OCI-LY1 (cell line): ENCODE results near the gene C19orf25.

Experiments
- H2AFZ ChIP-seq: fragments of 200-600 bp; sonication (generic), shearing (Covaris generic); 2 replicates; pipeline ENCODE4 v1.6.0; 2014; ENCODE audit warnings: antibody characterized with exemption, mild to moderate bottlenecking, low read length
- H3F3A ChIP-seq: fragments of 200-600 bp; sonication (generic), shearing (Covaris generic); 2 replicates; pipeline ENCODE4 v1.6.0; 2014; ENCODE audit warnings: mild to moderate bottlenecking, antibody characterized with exemption, low read length, moderate library complexity; ENCODE audit not compliant: insufficient read depth
- H3K27ac ChIP-seq: fragments of 200-600 bp; sonication (generic); 2 replicates; pipeline ENCODE4 v1.5.1; 2014; ENCODE audit warnings: low read length, mixed run types, mild to moderate bottlenecking, low read depth; ENCODE audit not compliant: poor library complexity, severe bottlenecking
- H3K27me3 ChIP-seq: fragments of 200-600 bp; sonication (generic); 2 replicates; pipeline ENCODE4 v1.6.0; 2014; ENCODE audit warnings: antibody characterized with exemption, mild to moderate bottlenecking, low read length, moderate library complexity; ENCODE audit not compliant: insufficient read depth
- H3K36me3 ChIP-seq: fragments of 200-600 bp; sonication (generic); 2 replicates; pipeline ENCODE4 v1.6.1; 2014; ENCODE audit warnings: mild to moderate bottlenecking, antibody characterized with exemption, low read length, moderate library complexity, mixed read lengths; ENCODE audit not compliant: insufficient read depth
- H3K4me1 ChIP-seq: fragments of 200-600 bp; sonication (generic); 2 replicates; pipeline ENCODE4 v1.5.1; 2014; ENCODE audit warnings: mild to moderate bottlenecking, low read length, moderate library complexity; ENCODE audit not compliant: insufficient read depth, severe bottlenecking
- H3K4me2 ChIP-seq: fragments of 200-600 bp; sonication (generic), shearing (Covaris generic); 2 replicates; pipeline ENCODE4 v1.6.1; 2014; ENCODE audit warnings: low read length
- H3K4me3 ChIP-seq: fragments of 200-600 bp; sonication (generic); 2 replicates; pipeline ENCODE4 v1.5.1; 2014; ENCODE audit warnings: low read length, low read depth, mild to moderate bottlenecking, mixed read lengths; ENCODE audit not compliant: poor library complexity, severe bottlenecking
- H3K79me2 ChIP-seq: fragments of 200-600 bp; shearing (Covaris generic); 2 replicates; pipeline ENCODE4 v1.6.1; 2016; ENCODE audit warnings: mixed run types, low read length, mixed read lengths; ENCODE audit not compliant: insufficient read depth
- H3K9ac ChIP-seq: fragments of 200-600 bp; sonication (generic), shearing (Covaris generic); 2 replicates; pipeline ENCODE4 v1.6.1; 2014; ENCODE audit warnings: mild to moderate bottlenecking, low read length, mixed read lengths
- H3K9me2 ChIP-seq: fragments of 200-600 bp; sonication (generic), shearing (Covaris generic); 2 replicates; pipeline ENCODE4 v1.6.1; 2014; ENCODE audit warnings: low read depth, mild to moderate bottlenecking, low read length, mixed read lengths
- H3K9me3 ChIP-seq: fragments of 200-600 bp; shearing (Covaris generic); 2 replicates; pipeline ENCODE4 v1.6.1; 2014; ENCODE audit warnings: low read length, mixed read lengths
- H4K20me1 ChIP-seq: fragments of 200-600 bp; sonication (generic), shearing (Covaris generic); 2 replicates; pipeline ENCODE4 v1.6.0; 2016; ENCODE audit warnings: mild to moderate bottlenecking, low read length; ENCODE audit not compliant: insufficient read depth
- EZH2 ChIP-seq: fragments of 200-600 bp; sonication (generic), shearing (Covaris generic); IDR thresholded peaks from 2 replicates; pipeline ENCODE4 v1.8.0; 2017; ENCODE audit warnings: borderline replicate concordance, mixed run types, mild to moderate bottlenecking, antibody characterized with exemption, low read length, moderate library complexity, mixed read lengths
- TF ChIP-seq, protein P1 (sequence below): fragments of 200-600 bp; sonication (generic), shearing (Covaris generic); IDR thresholded peaks from 2 replicates; pipeline ENCODE4 v1.5.1; 2017; ENCODE audit warnings: mild to moderate bottlenecking, antibody characterized with exemption, low read length, moderate library complexity, mixed read lengths

The C19orf25 gene

DNA sequence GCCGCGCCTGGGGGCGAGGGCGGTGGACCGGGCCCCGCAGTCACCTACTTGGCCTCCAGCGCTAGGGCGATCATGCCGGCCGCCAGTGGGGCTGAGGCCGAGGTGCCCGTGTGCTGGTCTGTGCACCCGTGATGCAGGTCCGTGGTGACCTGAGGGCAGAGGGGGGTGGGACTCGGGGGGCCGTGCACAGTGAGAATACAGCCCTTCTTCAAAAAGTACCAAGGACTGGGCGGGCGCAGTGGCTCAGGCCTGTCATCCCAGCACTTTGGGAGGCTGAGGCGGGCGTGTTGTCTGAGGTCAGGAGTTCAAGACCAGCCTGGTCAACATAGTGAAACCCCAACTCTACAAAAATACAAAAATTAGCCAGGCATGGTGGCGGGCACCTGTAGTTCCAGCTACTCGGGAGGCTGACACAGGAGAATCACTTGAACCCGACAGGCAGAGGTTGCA, 5.0 kb upstream of the C19orf25 start:
- TF ChIP-seq, protein P1, sequence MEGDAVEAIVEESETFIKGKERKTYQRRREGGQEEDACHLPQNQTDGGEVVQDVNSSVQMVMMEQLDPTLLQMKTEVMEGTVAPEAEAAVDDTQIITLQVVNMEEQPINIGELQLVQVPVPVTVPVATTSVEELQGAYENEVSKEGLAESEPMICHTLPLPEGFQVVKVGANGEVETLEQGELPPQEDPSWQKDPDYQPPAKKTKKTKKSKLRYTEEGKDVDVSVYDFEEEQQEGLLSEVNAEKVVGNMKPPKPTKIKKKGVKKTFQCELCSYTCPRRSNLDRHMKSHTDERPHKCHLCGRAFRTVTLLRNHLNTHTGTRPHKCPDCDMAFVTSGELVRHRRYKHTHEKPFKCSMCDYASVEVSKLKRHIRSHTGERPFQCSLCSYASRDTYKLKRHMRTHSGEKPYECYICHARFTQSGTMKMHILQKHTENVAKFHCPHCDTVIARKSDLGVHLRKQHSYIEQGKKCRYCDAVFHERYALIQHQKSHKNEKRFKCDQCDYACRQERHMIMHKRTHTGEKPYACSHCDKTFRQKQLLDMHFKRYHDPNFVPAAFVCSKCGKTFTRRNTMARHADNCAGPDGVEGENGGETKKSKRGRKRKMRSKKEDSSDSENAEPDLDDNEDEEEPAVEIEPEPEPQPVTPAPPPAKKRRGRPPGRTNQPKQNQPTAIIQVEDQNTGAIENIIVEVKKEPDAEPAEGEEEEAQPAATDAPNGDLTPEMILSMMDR = no peak
- TF ChIP-seq EZH2 = no peak
- Histone ChIP-seq H3K4me1 (peaks cover 6% of the 10 kb centered on the region), H3K27ac (no peak overlapping the region)

DNA sequence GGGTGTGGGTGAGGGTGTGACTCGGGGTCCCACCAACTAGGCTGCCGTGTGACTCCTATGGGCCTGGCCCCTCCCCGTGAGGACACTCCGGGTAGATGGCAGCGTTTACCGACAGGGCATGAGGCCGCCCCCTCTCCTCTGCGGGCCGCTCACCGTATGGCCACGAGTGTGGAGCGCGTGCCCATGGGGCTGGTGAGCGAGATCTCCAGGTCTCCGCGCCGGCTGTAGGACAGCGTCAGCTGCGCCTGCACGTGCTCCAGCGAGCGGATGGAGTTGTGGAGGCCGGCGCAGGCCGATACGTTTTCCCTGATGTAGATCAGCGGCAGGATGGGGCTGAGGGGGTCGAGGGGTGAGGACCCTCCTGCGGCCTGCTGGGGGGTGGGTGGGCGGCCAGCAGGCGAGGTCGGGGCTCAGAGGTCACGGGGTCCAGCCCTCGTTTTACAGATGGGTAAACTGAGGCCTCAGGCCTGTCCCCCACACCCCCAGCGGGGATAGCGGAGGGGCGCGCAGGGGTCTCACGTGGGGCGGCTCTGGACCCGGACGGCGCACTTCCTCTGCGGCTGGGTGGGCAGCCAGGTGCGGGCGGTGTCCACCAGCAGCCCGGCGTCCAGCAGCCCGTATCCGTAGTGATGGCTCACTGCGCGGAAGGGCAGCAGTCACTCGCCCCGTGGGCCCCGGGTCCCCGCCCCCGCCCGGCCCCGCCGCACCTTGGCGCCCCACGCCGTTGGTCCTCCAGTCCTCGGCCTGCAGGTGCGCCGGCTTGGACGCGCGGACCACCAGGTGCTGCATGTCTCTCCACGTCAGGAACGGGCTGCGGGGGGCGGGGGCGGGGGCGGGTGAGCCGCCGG, 4.3 kb upstream of the C19orf25 start:
- H2AFZ ChIP-seq = no peak overlapping the region
- no peak overlapping the region for H3K9ac ChIP-seq
- H3K27ac ChIP-seq = no peak overlapping the region
- no peaks in the 10 kb centered on the region for H3K79me2 ChIP-seq
- H3K36me3 ChIP-seq = no peaks in the 10 kb centered on the region
- no peaks in the 10 kb centered on the region for H3K9me2 ChIP-seq
- no peaks in the 10 kb centered on the region for H3F3A ChIP-seq
- no peaks in the 10 kb centered on the region; the same call in 1 of the 2 replicates for H3K27me3 ChIP-seq
- no peak for TF ChIP-seq EZH2
- TF ChIP-seq, protein P1 = no peak
- H3K4me3 ChIP-seq = no peak overlapping the region
- H3K4me2 ChIP-seq = no peak overlapping the region
- no peaks in the 10 kb centered on the region for H4K20me1 ChIP-seq
- H3K9me3 ChIP-seq = no peaks in the 10 kb centered on the region
- peaks cover 8% of the 10 kb centered on the region for H3K4me1 ChIP-seq

More for the DNA sequence above, 5.0 kb upstream of the C19orf25 start:
- Histone ChIP-seq H3K9me2 (no peaks in the 10 kb centered on the region), H3K79me2 (no peaks in the 10 kb centered on the region), H2AFZ (no peak overlapping the region), H3K9ac (no peak overlapping the region), H3F3A (no peaks in the 10 kb centered on the region), H3K9me3 (no peaks in the 10 kb centered on the region), H3K4me2 (no peak overlapping the region), H3K27me3 (no peaks in the 10 kb centered on the region; the same call in 1 of the 2 replicates), H4K20me1 (no peaks in the 10 kb centered on the region), H3K4me3 (no peak overlapping the region), H3K36me3 (no peaks in the 10 kb centered on the region)

GRCh38 chr19:1482361-1483130, 3.5 kb upstream of the C19orf25 start:
- Histone ChIP-seq H3K27me3 (no peaks in the 10 kb centered on the region; the same call in 1 of the 2 replicates), H3K36me3 (no peaks in the 10 kb centered on the region), H3K27ac (no peak overlapping the region), H3K4me2 (no peak overlapping the region), H3K9me2 (no peaks in the 10 kb centered on the region), H3K9me3 (no peaks in the 10 kb centered on the region), H2AFZ (no peak overlapping the region), H3K4me3 (no peak overlapping the region), H3K79me2 (no peaks in the 10 kb centered on the region), H3K4me1 (peaks cover 14% of the 10 kb centered on the region), H3K9ac (no peak overlapping the region), H4K20me1 (no peaks in the 10 kb centered on the region), H3F3A (no peaks in the 10 kb centered on the region)
- TF ChIP-seq, protein P1 = no peak
- no peak for TF ChIP-seq EZH2
